Frontal cortex (tissue), 4 donors: Measurements from ENCODE around the gene HLA-DMB. TPM values are rescaled to one million over a fixed set of nuclear protein-coding genes. Genes with fewer than 3 reads are reported as not detected.

Experiments
- DNase-seq, 2 donors: peaks; one replicate each; pipeline ENCODE4 v3.0.0; 2012; ENCODE audit warnings: low spot score in 2 of 2
- FAIRE-seq: peaks from 2 replicates; lab custom pipeline; 2012; peaks lifted over from hg19 to GRCh38; lab: Jason Lieb, UNC
- total RNA-seq: library from RNA; depleted of rRNA; stranded (reverse); fragments of >200 nt; gene quantifications from one replicate; pipeline ENCODE4 v1.2.3, GENCODE V29; 2014
- donor health status: control.
- donor health status: control.
- donor health status: control.

Gene HLA-DMB
- total RNA-seq, 1 donor from 2014 or later, result 0.82 TPM

DNA sequence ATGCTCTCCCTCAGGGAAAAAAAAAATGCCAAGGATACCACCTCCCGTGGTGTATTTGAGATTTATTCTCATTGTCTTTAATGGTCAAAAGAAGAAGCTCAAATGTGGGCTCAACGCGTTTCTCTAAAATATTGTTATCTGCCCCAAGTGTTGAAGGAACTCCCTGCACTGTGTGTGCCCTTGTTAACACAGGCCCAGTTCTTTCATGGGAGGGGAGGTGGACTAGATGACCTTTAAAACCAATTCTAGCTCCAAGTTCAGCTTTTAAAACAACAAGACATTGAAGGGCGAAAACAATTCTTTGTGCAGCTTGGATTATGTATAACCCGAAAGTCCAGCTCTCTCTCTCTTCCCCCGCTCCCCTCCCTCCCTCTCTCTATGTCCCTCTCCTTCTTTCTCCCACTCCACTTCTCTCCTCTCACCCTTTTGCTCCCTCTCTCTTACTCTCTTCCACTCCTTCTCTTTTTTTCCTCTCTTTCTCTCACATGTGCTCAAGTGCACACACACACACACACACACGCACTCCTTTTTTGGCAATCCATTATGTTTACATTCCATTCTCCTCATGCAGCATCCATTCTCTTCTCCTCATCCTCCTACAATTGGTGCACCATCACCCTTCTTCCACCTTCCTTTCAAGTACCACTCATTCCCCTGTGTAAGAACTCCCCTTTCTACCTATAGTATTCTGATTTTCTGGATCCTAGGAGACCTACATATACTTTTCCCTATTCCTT lies 8.5 kb downstream of the HLA-DMB start:
- FAIRE-seq (no peak), DNase-seq (no peak)

DNA sequence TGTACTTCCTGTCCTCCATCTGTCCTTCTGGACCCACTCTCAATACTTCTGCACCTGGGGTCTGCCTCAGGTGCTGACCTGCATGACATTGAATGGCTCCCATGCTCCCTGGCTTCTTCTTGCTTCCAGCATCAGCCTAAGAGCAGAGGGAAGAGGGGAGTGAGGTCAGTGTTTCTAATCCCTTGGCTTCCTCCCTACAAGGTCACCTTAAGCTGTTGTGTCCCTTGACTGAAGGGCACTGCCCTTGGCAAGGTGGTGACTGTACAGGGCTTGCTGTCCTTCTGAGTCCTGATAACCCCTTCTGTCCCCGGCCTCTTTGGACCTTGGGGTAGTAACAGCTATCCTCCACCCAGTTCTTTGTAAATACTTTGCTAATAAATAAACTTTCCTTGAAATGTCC lies 9.6 kb downstream of the HLA-DMB start:
- FAIRE-seq, result no peak
- DNase-seq, result no peak

DNA sequence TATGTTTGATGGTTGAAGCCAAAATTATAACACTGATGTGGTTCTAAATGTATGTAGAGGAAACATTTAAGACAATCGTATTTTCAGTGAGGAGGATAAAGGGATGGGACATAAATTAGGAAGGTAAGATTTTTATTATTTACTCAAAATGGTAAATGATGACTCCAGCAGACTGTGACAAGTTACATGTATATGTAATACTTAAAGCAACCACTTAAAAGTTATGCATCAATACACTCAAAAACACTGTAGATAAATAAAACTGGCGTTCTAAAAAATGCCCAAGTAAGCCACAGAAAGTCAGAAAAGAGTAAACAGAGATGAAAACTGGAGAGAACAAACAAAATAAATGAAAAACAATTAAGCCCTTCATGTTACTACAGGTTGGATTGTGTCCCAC lies 18.7 kb downstream of the HLA-DMB start:
- DNase-seq (no peak), FAIRE-seq (no peak)

DNA sequence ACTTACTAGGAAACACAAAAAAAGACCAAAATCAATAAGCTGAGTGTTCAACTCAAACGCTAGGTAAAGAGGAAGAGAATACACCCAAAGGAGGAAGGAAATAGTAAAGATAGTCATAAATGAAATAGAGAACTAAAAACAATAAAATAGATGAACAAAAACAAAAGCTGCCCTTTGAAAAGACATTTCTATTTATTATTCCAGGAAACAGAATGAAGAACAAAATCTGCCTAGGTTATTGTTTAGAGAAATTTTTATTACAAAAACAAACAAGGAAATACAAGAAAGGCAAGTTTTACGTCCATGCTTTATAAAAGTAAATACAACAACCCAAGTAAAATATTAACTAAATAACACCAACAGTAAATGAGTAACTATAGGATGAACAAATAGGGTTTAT lies 20.1 kb downstream of the HLA-DMB start:
- DNase-seq, result no peak

DNA sequence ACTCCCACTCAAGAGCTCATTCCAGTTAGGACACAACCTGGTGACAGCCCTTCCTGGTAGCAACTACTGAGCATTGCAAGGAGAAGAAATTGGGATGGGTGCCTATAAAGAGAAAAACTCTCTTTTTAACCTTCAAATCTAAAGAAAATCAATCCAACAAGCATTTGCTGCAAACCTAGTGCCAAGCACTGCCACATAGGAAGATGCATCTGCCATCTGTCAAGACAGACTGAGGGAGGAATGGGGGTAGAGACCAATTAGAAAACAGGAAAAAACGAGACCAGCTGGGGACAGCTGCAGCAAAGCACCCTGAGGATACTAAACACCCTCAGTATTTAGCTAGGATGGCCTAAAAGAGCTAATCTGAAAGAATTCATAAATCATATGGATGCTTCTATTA lies 27.9 kb downstream of the HLA-DMB start:
- DNase-seq, result no peak
- FAIRE-seq, result no peak

More for the DNA sequence above, 20.1 kb downstream of the HLA-DMB start:
- no peak for FAIRE-seq

DNA sequence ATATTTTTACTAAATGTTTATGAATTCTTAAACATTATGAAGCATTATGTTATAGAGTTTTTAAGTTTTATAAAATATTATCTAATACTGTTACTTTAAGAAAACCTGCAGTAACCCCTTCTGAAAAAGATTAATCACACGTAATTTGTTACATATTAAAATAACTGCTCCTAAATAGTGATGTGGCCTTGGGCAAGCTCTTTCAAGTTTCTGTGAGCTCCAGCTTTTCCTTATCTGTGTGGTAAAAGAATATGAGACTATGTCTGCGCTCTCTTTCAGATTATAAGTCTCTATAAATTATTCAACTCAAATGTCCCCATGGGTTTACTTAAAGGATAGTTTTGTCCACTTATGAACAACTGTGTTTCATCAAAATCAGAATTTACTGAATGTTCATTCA lies 31.9 kb downstream of the HLA-DMB start:
- no peak for FAIRE-seq

DNA sequence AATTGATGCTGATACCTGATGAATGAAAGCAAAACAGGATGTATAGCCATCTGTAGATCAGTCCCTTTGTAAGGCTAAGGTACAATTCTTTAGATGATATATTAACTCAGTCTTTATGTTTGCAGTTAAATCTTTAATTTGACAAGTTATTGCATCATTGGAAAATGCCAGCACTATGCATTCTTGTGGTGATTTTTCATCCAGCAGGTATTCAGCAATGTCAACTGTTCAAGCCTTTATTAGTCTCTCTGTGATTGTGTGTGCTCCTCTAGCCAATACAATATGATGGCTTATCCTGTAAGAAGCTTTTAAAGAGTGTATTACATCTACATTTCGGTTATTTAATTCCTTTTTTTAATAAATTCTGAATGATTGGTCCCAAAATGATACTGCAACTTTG lies 34.3 kb downstream of the HLA-DMB start:
- no peak for FAIRE-seq
- DNase-seq, result no peak

More for the DNA sequence above, 31.9 kb downstream of the HLA-DMB start:
- no peak for DNase-seq

DNA sequence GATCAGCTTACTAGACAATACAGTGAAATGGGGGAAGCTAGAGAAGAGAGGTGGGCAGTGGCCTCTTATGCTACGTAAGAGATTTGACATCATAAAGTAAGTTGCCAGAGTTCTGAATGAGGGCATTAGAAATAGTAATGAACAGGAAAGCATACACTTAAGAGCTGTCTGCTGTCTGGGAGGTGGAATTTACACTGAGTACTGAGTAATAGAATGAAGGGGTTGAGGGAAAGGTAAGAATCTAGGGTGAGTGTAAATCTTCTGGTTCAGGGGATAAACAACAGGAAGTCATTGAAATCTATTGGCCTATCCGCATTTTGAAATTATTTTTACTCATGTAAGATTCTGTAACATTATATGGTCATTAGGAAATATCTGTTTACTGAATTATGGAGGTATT lies 35.8 kb downstream of the HLA-DMB start:
- no peak for FAIRE-seq
- DNase-seq, result no peak

DNA sequence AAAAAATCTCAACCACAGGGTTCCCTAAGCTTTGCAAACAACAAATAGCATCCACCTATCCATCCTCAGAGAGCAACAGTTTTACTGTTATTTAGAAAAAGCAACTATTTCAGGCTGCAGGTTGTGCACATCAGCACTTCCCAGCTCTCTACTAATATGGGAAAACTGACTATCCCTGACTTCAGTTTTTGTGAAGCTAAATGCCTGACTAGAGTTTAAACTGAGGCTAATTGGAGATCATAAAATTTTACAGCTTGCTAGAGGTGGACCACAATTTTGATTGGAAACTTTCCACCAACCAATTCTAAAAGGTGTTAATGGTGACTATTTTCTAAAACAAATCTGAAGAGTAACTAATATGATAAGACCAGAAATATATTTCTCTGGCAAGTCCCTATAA lies 36.9 kb downstream of the HLA-DMB start:
- FAIRE-seq, result no peak
- no peak for DNase-seq

DNA sequence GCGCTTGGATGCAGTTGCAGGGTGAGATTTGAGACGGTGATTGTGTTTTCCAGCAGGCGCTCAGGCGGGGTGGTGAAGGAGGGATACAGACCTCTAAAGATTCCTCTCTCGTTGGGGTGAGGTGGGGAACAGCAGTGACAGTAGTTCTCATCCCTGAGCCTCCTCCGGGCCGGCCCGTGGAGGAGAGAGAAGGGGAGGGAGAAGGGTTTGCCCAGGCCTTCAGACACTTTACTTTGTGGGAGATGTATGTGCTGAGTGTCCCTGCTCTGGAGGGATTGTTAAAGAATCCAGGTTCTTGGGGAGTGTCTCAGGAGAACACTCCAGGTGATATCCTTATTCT lies 45.9 kb downstream of the HLA-DMB start:
- DNase-seq (no peak), FAIRE-seq (no peak)

DNA sequence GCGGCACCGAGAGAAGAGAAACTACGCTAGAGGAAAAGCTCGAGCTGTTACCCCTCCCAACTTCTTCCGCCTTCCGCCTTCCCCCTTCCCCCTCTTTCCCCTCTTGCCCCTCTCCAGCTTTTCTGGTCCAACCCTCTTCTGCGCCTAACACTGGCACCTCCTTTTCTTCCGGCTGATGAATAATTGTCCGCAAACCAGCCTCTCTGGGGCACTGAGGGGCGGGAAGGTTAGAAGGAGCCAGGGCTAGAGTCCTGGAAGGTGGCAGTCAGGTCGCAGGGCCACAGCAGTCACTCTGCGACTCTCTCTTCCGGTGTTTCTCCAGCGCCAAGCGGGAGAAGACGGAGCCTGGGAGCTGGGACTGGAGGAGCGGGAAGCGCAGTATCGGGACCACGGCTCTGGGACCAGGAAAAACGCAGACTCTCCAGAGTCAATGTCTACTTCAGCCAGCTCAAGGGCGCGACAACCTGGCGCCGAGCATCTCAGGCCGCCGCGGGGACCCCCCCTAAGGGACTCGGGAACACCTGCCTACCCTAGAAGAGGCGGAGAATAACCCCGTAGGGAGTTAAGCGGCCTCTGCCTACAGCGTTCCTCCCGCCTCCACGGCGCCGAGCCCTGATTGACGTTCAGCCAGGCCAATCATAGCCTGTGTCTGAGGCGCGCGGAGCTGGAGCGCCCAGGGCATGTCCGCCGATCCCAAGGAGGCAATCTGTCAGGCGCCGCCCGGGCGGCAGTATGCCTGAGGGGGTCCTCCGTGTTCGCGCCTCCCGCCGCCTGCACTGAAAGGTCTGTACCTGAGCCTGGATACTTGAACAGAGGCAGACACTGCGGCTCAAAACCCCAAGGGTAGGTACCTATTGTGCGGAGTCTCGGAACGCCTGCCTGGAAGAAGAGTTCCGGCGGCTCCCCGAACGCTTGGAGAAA lies 46.5 kb downstream of the HLA-DMB start:
- FAIRE-seq, result no peak

DNA sequence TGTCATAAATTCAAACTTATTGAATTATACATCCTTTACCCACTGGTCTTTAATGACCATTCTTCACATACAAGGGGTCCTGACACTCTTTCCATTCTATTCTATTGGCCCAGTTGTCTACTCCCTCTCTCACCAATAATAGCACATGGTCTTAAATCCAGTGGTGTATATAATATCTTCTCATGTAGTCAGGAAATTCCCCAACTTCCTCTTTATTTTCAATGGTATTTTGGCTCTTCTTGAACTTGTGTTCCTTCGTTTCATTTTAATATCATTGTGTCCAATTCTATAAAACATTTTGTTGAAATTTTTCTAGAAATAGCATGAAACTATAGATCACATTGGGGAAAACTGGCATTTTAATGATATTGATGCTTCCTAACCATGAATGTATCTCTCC lies 50.0 kb downstream of the HLA-DMB start:
- DNase-seq (no peak), FAIRE-seq (no peak)

More for the DNA sequence above, 46.5 kb downstream of the HLA-DMB start:
- DNase-seq, result peak; percentile 77 to 93

DNA sequence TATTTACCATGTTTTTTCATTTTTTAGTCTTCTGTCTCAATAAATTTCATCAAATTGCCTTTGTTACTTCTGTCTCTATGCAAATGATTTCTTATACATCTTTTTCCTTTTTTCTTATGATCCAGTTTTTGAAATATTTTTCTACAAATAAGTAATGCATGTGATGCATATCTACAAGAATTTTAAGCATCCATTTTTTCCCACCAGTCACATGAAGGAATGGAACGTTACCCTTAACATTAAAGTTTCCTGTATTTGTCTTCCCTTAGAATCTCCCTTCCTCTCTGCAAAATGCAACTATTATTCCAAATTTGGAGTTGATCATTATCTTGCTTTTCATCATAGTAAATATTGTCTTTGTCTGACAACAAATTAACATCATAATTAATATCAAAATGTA lies 51.3 kb downstream of the HLA-DMB start:
- no peak for FAIRE-seq
- no peak for DNase-seq

DNA sequence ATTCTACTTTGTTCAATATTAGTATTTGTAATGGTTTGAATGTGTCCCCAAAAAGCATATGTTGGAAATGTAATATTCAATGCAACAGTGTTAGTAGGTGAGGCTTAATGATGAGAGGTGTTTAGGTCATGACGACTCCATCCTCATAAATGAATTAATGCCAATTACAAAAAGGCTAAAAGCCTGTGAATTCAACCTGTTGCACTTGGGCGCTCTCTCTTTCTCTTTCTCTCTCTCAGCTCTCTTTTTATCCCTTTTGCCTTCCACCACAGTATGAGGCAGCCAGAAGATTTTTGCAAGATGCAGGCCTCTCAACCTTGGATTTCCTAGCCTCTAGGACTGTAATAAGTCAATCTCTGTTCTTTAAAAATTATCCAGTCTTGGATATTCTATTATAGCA lies 52.3 kb downstream of the HLA-DMB start:
- FAIRE-seq (no peak), DNase-seq (no peak)

DNA sequence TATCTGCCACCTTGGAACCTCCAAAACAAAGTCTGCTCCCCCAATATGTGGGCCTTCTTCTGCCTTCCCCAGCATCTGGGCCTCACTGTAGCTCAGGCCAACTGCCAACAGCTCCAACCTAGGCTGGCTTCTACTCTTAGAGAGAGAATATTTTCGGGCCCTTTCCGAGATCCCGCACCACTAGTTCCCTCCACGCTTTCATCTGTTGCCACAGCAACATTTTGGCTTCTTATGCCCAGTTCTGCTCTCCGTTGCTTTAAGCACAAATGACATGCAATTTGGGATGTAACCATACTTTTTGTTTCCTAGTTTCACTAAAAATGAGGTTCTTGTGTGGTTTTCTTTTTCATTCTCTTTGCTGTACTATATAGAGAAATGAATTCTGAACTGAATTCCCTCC lies 53.2 kb downstream of the HLA-DMB start:
- no peak for FAIRE-seq
- no peak for DNase-seq

DNA sequence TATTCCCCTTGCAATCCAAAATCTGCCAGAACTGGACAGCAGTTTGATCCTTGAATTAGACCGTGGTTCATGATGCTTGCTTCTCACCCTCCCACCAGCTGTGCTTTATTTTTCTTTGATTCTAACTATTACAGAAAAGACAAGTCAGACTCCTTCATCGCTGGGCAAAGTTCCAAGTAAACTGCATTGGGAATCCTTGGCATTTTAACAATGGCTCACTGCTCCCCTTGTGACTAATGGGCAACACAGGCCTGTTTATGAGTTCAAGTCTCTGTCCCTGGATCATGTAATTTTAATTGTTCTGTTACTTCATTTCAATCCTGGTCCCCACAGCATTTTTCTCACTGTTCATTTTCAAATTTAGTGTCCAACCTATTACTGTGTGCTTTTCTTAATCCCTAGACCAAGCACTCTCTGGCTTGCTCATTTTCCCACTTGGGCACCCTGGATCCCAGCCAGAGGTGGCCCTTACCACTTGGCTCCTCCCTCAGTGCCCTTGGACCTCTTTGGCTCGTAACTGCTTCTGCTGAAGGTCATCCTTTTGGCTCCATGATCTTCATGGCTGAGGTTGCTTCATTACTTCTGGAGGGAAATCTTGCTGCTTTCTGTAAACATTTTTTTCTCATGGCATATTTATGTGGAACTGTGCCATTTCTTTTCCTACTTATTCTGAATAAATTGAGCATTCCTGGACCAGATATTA lies 54.0 kb downstream of the HLA-DMB start:
- no peak for DNase-seq
- no peak for FAIRE-seq

DNA sequence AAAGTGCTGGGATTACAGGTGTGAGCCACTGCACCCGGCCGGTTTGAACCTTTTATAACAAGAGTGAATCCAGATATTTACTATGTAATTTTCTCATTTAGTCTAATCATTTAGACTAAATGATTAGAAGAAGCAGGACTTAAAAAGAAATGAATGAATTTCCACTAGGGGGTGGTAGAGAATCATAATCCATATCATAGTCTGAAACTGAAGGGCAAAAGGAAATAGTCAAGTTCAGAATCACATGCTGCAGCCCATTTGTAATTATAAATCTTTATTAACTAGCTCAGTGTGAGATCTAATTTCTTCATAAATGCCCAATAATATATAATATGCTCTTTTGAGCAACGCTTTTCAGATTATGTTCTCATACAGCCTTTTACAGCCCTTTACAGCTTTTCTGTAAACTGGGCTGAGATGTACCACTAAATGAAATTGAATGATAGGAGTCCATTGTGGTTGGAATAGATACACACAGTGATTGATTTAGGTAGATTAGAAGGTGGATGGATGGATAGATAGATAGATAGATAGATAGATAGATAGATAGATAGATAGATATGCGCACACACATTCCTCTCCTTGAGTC lies 55.0 kb downstream of the HLA-DMB start:
- FAIRE-seq, result peak; percentile 74
- DNase-seq, result peak; percentile 59 to 60
